ENCODE data around the gene MOXD1. TPM values are rescaled to one million over a fixed set of nuclear protein-coding genes. Genes with fewer than 3 reads are reported as not detected.

Gene MOXD1
- 3.8 TPM for total RNA-seq

GRCh38 chr6:132400883-132401617 is at the start of gene MOXD1:
TSS of gene MOXD1 (minus strand) at chr6:132401475. CDS start at chr6:132401426, 49 bp downstream.
- DNase-seq (ENCODE audit: low spot score) = peak; percentile 20

GRCh38 chr6:132446855-132447241 is 45.6 kb upstream of the MOXD1 start:
- no peak for DNase-seq (ENCODE audit: low spot score)

GRCh38 chr6:132446141-132446854 is 45.0 kb upstream of the MOXD1 start:
- DNase-seq (ENCODE audit: low spot score) = no peak

- no peak for DNase-seq (ENCODE audit: low spot score)
These were observed 44.1 kb upstream of the MOXD1 start for GRCh38 chr6:132445201-132445951.

GRCh38 chr6:132443206-132443605 is 41.9 kb upstream of the MOXD1 start:
- DNase-seq (ENCODE audit: low spot score) = no peak

- DNase-seq (ENCODE audit: low spot score) = no peak
These were observed 28.8 kb upstream of the MOXD1 start for GRCh38 chr6:132430110-132430509.

GRCh38 chr6:132425176-132425575 is 23.9 kb upstream of the MOXD1 start:
- no peak for DNase-seq (ENCODE audit: low spot score)

- no peak for DNase-seq (ENCODE audit: low spot score)
These were observed 22.6 kb upstream of the MOXD1 start for GRCh38 chr6:132423839-132424238.

- no peak for DNase-seq (ENCODE audit: low spot score)
These were observed 17.1 kb upstream of the MOXD1 start for GRCh38 chr6:132418235-132418965.

- no peak for DNase-seq (ENCODE audit: low spot score)
These were observed 13.5 kb upstream of the MOXD1 start for GRCh38 chr6:132414761-132415160.

GRCh38 chr6:132414322-132414721 is 13.0 kb upstream of the MOXD1 start:
- DNase-seq (ENCODE audit: low spot score) = no peak

- DNase-seq (ENCODE audit: low spot score) = no peak
These were observed 12.2 kb upstream of the MOXD1 start for GRCh38 chr6:132413499-132413802.

- DNase-seq (ENCODE audit: low spot score) = no peak
These were observed 11.6 kb upstream of the MOXD1 start for GRCh38 chr6:132412656-132413498.

GRCh38 chr6:132411296-132411695 is 10.0 kb upstream of the MOXD1 start:
- no peak for DNase-seq (ENCODE audit: low spot score)

- no peak for DNase-seq (ENCODE audit: low spot score)
These were observed 9.6 kb upstream of the MOXD1 start for GRCh38 chr6:132410830-132411229.

GRCh38 chr6:132405143-132405915 is 4.1 kb upstream of the MOXD1 start:
- DNase-seq (ENCODE audit: low spot score) = no peak

GRCh38 chr6:132404736-132405135 is 3.5 kb upstream of the MOXD1 start:
- DNase-seq (ENCODE audit: low spot score) = no peak

GRCh38 chr6:132404330-132404729 is 3.1 kb upstream of the MOXD1 start:
- DNase-seq (ENCODE audit: low spot score) = no peak

GRCh38 chr6:132401618-132402285 is 477 bp upstream of the MOXD1 start:
- no peak for DNase-seq (ENCODE audit: low spot score)

GRCh38 chr6:132400555-132400882 is 756 bp downstream of the MOXD1 start:
- no peak for DNase-seq (ENCODE audit: low spot score)

All from mucosa of gallbladder (tissue), 1 donor.